Upper lobe of left lung (tissue), 4 donors: Measurements from ENCODE around the gene POLR1H.

Source experiments
- EP300 ChIP-seq, 4 donors: sonication (generic); formaldehyde crosslinking; IDR thresholded peaks; one replicate each; pipeline ENCODE4 v1.5.1; 2017; ENCODE audit warnings: antibody characterized with exemption in 4 of 4, control low read depth in 2 of 4
- POLR2AphosphoS5 ChIP-seq, 2 donors: sonication (generic); formaldehyde crosslinking; IDR thresholded peaks; one replicate each; pipeline ENCODE4 v1.5.1; 2017; ENCODE audit warnings: antibody characterized with exemption in 2 of 2
- TF ChIP-seq, protein P1 (sequence below), 6 experiments: fragments of 450-650 bp in 4 of 6; fragments of 200-600 bp in 2 of 6; sonication (generic) in 2 of 6; IDR thresholded peaks; one replicate each; pipeline ENCODE4 v1.5.1; 2016 to 2019; ENCODE audit warnings: antibody characterized with exemption in 6 of 6

DNA sequence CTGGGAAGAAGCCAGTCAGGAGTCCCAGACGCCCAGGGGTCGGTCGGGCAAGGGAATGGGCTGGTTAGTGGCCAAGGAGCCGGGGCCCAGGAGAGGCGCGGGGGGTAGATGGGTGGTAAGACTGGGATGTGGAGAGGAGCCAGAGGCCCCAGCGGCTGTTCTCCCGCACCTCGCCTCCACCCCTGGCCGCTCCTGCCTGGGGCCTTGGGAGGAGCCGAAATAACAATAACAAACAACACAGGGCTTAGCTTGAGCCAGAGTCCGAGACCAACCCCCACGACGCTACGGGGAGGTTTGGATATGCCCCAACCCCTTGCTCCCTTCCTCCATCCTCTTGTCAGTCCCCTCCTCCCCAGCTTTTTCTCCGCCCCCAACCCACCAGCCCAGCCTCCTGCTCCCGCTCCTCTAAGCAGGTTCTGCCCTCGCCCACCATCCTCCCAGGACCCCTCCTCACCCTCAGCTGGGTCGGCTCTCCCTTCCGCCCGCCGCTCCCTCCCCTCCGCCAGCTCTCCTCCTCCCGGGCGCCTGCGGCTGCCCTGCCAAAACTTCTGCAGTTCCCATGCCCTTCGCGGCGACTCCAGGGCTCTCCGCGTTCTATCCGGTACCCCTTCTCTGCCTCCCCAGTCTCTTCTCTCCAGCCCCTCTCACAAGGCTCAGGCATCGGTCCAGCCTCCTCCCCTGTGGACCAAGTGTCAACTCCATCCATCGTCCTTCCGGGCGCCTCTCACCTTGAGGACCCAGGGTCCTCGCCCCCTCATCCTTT, 13.4 kb downstream of the POLR1H start:
- TF ChIP-seq, protein P1, sequence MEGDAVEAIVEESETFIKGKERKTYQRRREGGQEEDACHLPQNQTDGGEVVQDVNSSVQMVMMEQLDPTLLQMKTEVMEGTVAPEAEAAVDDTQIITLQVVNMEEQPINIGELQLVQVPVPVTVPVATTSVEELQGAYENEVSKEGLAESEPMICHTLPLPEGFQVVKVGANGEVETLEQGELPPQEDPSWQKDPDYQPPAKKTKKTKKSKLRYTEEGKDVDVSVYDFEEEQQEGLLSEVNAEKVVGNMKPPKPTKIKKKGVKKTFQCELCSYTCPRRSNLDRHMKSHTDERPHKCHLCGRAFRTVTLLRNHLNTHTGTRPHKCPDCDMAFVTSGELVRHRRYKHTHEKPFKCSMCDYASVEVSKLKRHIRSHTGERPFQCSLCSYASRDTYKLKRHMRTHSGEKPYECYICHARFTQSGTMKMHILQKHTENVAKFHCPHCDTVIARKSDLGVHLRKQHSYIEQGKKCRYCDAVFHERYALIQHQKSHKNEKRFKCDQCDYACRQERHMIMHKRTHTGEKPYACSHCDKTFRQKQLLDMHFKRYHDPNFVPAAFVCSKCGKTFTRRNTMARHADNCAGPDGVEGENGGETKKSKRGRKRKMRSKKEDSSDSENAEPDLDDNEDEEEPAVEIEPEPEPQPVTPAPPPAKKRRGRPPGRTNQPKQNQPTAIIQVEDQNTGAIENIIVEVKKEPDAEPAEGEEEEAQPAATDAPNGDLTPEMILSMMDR (IDR thresholded peaks at IDR 0.05): no peak
- TF ChIP-seq POLR2AphosphoS5 (IDR thresholded peaks at IDR 0.05): no peak
- no peak for TF ChIP-seq EP300 (IDR thresholded peaks at IDR 0.05)
